ENCODE results near the gene DNAJB6. TPM values are rescaled to one million over a fixed set of nuclear protein-coding genes. Genes with fewer than 3 reads are reported as not detected.

The DNAJB6 gene
- total and polyA plus RNA-seq, 9 donors, result 79.0 to 154 (median 89.2) TPM

GRCh38 chr7:157429001-157429679 is 92.3 kb downstream of the DNAJB6 start:
- no peak overlapping the region for H3K4me3 ChIP-seq
- TF ChIP-seq POLR2A (IDR thresholded peaks at IDR 0.05) (no peak), CTCF (IDR thresholded peaks at IDR 0.05) (no peak), EP300 (IDR thresholded peaks at IDR 0.05) (no peak)
- H3K27me3 ChIP-seq, result no peaks in the 10 kb centered on the region
- no peaks in the 10 kb centered on the region for H3K36me3 ChIP-seq
- intact Hi-C loops (cut with DNase I), result no loop called here
- no peaks in the 10 kb centered on the region for H3K9me3 ChIP-seq
- H3K4me1 ChIP-seq (ENCODE audit: insufficient read depth), result peaks cover 5% of the 10 kb centered on the region
- no peak overlapping the region for H3K27ac ChIP-seq
- no peak for DNase-seq
- WGBS, 3 donors, result 76 to 80% (median 80%) methylated on average over 15 of the region's 15 CpGs

DNA sequence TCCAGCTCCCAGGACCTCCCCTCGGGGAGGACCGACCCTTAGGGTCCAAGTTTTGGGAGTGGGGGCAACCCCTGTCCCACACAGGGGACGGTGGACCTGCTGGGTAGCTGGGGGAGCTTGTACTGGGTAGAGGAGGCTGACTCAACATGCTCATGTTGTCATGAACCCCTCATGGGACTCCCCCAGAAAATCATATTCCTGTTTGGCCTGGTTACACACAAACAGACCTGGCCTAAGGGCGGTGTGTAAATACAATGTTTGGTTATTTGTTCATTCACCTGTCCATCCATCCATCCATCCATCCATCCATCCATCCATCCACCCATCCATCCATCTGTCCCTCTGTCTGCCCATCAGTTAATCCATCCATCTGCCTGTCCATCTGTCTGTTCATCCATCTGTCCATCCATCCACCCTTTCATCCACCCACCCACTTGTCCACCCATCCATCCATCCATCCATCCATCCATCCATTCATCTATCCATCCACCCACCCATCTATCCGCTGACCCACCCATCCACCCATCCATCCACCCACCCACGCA is 92.9 kb downstream of the DNAJB6 start:
- WGBS, 3 donors, result 84 to 87% (median 86%) methylated on average over 6 of the region's 6 CpGs
- H3K4me3 ChIP-seq, result no peak overlapping the region
- intact Hi-C loops (cut with DNase I), result loop anchor here in 1 of 4 donors (10.0 kb wide), 1 partner anchor 325 kb away; no protein-coding TSS in a partner anchor
- no peaks in the 10 kb centered on the region for H3K27me3 ChIP-seq
- H3K36me3 ChIP-seq, result no peaks in the 10 kb centered on the region
- no peak overlapping the region for H3K27ac ChIP-seq
- H3K9me3 ChIP-seq, result no peaks in the 10 kb centered on the region
- DNase-seq, result peak in 1 of 5 donors; percentile 10
- H3K4me1 ChIP-seq (ENCODE audit: insufficient read depth), result peaks cover 5% of the 10 kb centered on the region
- TF ChIP-seq EP300 (IDR thresholded peaks at IDR 0.05) (no peak), CTCF (IDR thresholded peaks at IDR 0.05) (no peak), POLR2A (IDR thresholded peaks at IDR 0.05) (no peak)

- intact Hi-C loops (cut with DNase I), result loop anchor here in 1 of 4 donors (10.0 kb wide), 1 partner anchor 324 kb away; no protein-coding TSS in a partner anchor
- WGBS, 3 donors, result 72 to 81% (median 80%) methylated on average over 7 of the region's 7 CpGs
- H3K9me3 ChIP-seq, result no peaks in the 10 kb centered on the region
- H3K4me3 ChIP-seq, result no peak overlapping the region
- H3K27me3 ChIP-seq, result no peaks in the 10 kb centered on the region
- peak in 1 of 5 donors; percentile 3 for DNase-seq
- TF ChIP-seq EP300 (IDR thresholded peaks at IDR 0.05), result no peak
- TF ChIP-seq CTCF (IDR thresholded peaks at IDR 0.05), result no peak
- no peak for TF ChIP-seq POLR2A (IDR thresholded peaks at IDR 0.05)
- no peak overlapping the region for H3K27ac ChIP-seq
- H3K36me3 ChIP-seq, result no peaks in the 10 kb centered on the region
- peaks cover 5% of the 10 kb centered on the region for H3K4me1 ChIP-seq (ENCODE audit: insufficient read depth)
Observed at GRCh38 chr7:157430721-157431120, 93.9 kb downstream of the DNAJB6 start.

DNA sequence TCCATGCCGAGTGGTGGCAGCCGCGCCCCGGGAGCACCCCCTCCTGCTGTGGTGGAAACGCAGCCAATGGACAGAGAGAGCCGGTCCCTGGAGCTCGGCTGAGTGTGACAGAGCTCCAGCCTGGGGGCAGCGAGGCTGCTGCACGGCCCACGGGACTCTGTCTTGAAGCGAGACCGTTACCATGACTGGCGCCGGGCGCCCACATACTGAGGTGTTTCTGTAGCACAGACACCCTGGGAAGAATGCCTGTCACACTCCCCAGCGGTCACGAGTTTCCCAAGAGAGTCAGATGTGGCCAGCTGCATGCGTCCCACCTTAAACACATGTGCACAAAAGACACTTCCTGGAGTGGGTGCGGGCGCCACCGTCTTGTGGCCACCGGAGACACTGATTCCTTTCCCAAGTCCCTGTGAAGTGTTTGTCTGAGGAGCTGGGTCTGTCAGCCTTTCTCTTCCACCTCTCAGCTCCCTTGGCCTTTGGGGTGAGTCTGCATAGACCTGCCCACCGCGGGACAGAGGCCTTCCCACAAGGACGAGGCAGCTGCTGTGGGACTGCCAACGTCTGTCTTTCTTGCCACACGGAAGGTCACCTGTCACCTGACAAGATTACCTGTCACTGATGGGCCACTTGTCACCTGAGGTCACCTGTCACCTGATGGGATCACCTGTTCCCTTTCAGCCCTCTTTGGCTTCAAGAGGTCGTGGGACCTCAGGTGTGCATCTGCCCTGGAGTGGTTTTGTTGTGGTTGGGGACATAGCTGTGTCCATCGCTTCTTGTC is 94.6 kb downstream of the DNAJB6 start:
- TF ChIP-seq EP300 (IDR thresholded peaks at IDR 0.05), result no peak
- no peak for TF ChIP-seq CTCF (IDR thresholded peaks at IDR 0.05)
- TF ChIP-seq POLR2A (IDR thresholded peaks at IDR 0.05), result no peak
- intact Hi-C loops (cut with DNase I), result loop anchor here in 1 of 4 donors (10.0 kb wide), 1 partner anchor 323 kb away; no protein-coding TSS in a partner anchor
- peaks cover 5% of the 10 kb centered on the region for H3K4me1 ChIP-seq (ENCODE audit: insufficient read depth)
- H3K27me3 ChIP-seq, result no peaks in the 10 kb centered on the region
- no peaks in the 10 kb centered on the region for H3K9me3 ChIP-seq
- WGBS, 3 donors, result 86 to 90% (median 86%) methylated on average over 27 to 29 of the region's 29 CpGs
- DNase-seq, result peak in 1 of 5 donors; percentile 6
- H3K27ac ChIP-seq, result no peak overlapping the region
- H3K4me3 ChIP-seq, result no peak overlapping the region
- H3K36me3 ChIP-seq, result no peaks in the 10 kb centered on the region
